MG63 (cell line): ENCODE measurements around the gene SIT1. TPM values are rescaled to one million over a fixed set of nuclear protein-coding genes. Genes with fewer than 3 reads are reported as not detected.

Experiments
- DNase-seq: peaks from one replicate; pipeline ENCODE4 v3.0.0-alpha.2; 2020
- H3K27me3 ChIP-seq: fragments of 250-450 bp; sonication (Bioruptor Pico); 2 replicates; pipeline ENCODE4 v1.5.1; 2020; ENCODE audit warnings: mild to moderate bottlenecking, moderate library complexity
- H3K36me3 ChIP-seq: fragments of 250-450 bp; sonication (Bioruptor Pico); 2 replicates; pipeline ENCODE4 v1.5.1; 2020; ENCODE audit warnings: mild to moderate bottlenecking, moderate library complexity
- H3K4me3 ChIP-seq: fragments of 250-450 bp; sonication (Bioruptor Pico); 2 replicates; pipeline ENCODE4 v1.5.1; 2020; ENCODE audit warnings: mild to moderate bottlenecking, moderate library complexity
- H3K9me3 ChIP-seq: fragments of 250-450 bp; sonication (Bioruptor Pico); 2 replicates; pipeline ENCODE4 v1.5.1; 2020; ENCODE audit warnings: mild to moderate bottlenecking, moderate library complexity
- total RNA-seq: library from RNA; depleted of rRNA; stranded (reverse); fragments of >200 nt; shearing (Covaris generic); gene quantifications from 2 replicates; pipeline ENCODE4 v1.2.3, GENCODE V29; 2014; ENCODE audit warnings: low replicate concordance; rRNA removed

Gene SIT1
- 1.4 and 4.0 TPM in 2 replicates for total RNA-seq

GRCh38 chr9:35650341-35651158, at the start of gene SIT1:
Gene SIT1, minus strand, starts transcription at chr9:35650931. Its CDS starts 78 bp downstream, at chr9:35650853.
- no peaks in the 10 kb centered on the region for H3K27me3 ChIP-seq

DNA sequence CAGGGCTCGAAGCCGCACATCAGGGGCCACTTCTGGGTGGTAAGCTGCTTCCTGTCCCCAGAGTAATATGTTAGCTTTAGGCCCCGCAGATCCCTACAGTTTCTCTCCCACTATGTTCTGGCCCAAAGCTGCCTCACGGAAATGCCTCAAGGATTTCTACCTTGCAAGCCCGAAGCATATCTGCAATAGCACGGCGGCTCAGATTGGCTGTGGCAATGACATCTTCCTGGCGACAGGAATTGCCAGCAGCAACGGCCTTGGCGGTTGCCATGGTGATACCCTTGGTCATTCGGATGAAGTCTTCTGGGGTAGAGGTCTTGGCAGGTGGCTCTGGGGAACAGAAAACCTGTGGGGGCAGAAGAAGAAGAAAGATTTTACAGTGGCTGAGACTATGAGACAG, 49.3 kb upstream of the SIT1 start:
- DNase-seq, result no peak
- no peak overlapping the region for H3K4me3 ChIP-seq
- H3K9me3 ChIP-seq, result no peaks in the 10 kb centered on the region
- peaks cover 98% of the 10 kb centered on the region for H3K36me3 ChIP-seq
- H3K27me3 ChIP-seq, result no peaks in the 10 kb centered on the region

More at GRCh38 chr9:35650341-35651158, at the start of gene SIT1:
- Histone ChIP-seq H3K4me3 (peak within 1 kb of the TSS; percentile 11), H3K9me3 (no peaks in the 10 kb centered on the region), H3K36me3 (no peaks in the 10 kb centered on the region)
- no peak for DNase-seq

GRCh38 chr9:35698231-35698630, 47.5 kb upstream of the SIT1 start:
- Histone ChIP-seq H3K9me3 (no peaks in the 10 kb centered on the region), H3K27me3 (no peaks in the 10 kb centered on the region), H3K4me3 (no peak overlapping the region), H3K36me3 (peaks cover 87% of the 10 kb centered on the region)
- DNase-seq, result no peak

DNA sequence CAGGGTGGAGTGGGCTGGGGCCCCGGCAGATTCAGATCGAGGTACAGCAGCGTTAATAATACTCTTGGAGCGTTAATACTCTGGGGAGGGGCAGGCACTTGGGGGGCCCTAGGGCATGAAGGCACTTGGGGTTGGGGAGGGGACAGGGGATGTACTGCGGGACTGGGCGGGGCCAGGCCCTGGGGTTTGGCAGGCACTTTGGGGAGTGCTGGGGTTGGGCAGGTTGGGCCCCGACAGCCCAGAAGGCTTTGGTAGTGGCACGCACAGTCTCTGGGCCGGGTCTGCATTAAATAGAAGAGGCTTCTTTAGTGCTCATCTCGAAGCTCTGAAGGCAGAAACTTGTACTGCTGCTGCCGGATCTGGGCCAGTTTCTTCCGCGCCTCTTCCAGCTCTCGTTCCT, 46.8 kb upstream of the SIT1 start:
- no peak overlapping the region for H3K4me3 ChIP-seq
- DNase-seq, result peak; percentile 2
- H3K36me3 ChIP-seq, result peaks cover 79% of the 10 kb centered on the region
- H3K27me3 ChIP-seq, result no peaks in the 10 kb centered on the region
- no peaks in the 10 kb centered on the region for H3K9me3 ChIP-seq

DNA sequence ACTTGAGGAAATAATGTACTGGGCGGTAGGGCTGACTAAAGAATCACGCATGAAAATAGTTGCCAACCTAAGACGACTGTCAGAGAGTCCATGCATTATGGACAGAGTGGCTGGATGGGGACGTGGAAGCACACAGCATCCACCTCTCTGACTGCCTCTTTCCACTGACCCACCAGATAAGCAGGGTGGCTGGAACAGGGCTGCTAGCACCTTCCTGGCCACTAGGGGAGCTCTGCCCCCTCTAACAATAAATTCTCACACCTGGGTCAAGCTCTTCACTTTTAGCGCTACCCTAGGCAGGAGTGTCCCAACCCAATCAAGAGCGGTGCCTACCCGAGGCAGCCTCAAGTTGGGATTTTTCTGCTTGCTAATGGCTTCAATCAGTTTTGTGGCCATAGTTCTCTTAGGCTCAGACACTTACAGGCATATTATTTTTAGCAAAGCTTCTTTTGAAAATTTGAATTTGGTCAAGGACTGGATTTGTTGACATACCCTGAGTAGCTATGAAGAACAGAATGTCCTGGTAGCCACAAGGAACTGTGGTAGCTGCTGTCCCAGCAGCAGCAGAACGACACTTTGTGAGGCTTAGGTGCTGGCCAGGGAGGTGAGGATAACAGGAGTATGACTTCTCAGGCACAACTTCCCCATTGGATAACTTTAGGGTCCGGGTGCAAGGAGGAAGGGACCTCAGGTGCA, 45.9 kb upstream of the SIT1 start:
- peaks cover 71% of the 10 kb centered on the region for H3K36me3 ChIP-seq
- H3K4me3 ChIP-seq, result no peak overlapping the region

GRCh38 chr9:35695943-35696401, 45.2 kb upstream of the SIT1 start:
- Histone ChIP-seq H3K9me3 (no peaks in the 10 kb centered on the region), H3K27me3 (no peaks in the 10 kb centered on the region), H3K4me3 (no peak overlapping the region), H3K36me3 (peaks cover 64% of the 10 kb centered on the region)
- no peak for DNase-seq

More for the DNA sequence above, 45.9 kb upstream of the SIT1 start:
- no peaks in the 10 kb centered on the region for H3K27me3 ChIP-seq
- no peaks in the 10 kb centered on the region for H3K9me3 ChIP-seq
- peak; percentile 67 for DNase-seq

DNA sequence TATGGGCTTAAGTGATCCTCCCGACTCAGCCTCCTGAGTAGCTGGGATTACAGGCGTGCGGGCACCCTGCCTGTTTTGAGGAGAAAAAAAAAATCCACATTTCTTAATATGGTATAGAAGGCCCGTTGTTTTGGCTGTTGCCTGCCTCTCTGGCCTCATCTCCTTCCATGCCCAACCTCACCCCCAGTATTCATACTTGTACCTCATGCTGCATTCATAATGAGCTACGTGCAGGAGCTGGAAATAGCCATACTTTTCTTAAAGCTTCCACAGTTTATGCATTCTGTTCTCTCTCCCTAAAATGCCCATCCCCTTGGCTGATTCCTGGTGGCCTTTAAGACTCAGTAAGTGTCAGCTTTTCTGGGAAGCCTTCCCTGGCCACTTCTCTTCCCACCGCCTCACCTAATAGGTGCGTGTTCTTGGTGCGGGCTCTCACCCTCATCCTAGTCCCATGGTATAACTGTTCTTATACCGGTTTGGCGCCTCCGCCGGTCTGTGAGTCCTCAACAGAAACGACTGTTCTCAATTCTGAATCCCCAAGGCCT, 41.1 kb upstream of the SIT1 start:
- H3K27me3 ChIP-seq, result no peaks in the 10 kb centered on the region
- no peak for DNase-seq
- no peak overlapping the region for H3K4me3 ChIP-seq
- peaks cover 51% of the 10 kb centered on the region for H3K36me3 ChIP-seq
- no peaks in the 10 kb centered on the region for H3K9me3 ChIP-seq

DNA sequence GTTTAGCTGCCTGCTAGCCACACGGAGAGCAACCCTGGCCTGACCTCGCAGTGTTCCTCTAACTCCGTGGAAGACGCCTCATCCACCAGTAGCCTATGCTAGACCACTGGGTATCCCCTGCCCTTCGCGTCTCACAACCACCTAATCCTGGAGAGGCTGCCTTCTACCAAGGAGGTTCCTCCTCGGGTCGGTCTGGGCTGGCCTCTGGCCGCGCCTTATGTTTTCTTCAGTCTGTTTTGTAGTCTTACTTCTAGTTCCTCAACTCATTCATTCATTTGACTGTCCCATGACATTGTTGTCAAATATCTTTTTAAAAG, 40.6 kb upstream of the SIT1 start:
- no peaks in the 10 kb centered on the region for H3K27me3 ChIP-seq
- no peak for DNase-seq
- H3K4me3 ChIP-seq, result peak overlapping the region; percentile 88
- H3K36me3 ChIP-seq, result peaks cover 51% of the 10 kb centered on the region
- H3K9me3 ChIP-seq, result no peaks in the 10 kb centered on the region

GRCh38 chr9:35690614-35691333, 40.0 kb upstream of the SIT1 start:
- Histone ChIP-seq H3K27me3 (no peaks in the 10 kb centered on the region), H3K36me3 (peaks cover 51% of the 10 kb centered on the region), H3K4me3 (peak overlapping the region; percentile 88), H3K9me3 (no peaks in the 10 kb centered on the region)
- peak; percentile 95 for DNase-seq

DNA sequence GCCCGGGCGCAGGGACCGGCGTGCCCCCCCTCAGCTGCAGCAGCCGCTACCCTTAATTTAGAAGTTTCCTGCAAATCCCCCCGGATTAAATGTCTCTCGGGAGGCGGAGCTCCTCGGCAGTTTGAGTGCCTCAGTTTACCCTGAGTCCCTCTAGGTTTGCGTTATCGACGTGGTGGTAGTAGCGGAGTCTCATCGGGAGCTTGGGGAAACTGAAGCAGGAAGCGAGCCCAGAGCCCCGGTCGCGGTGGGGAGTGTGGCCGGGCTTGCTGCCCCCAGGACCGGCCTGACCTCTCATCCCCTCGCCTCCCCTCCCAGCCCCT, 39.5 kb upstream of the SIT1 start:
- no peaks in the 10 kb centered on the region for H3K9me3 ChIP-seq
- no peak for DNase-seq
- H3K36me3 ChIP-seq, result peaks cover 53% of the 10 kb centered on the region
- H3K27me3 ChIP-seq, result no peaks in the 10 kb centered on the region
- H3K4me3 ChIP-seq, result peak overlapping the region; percentile 88

DNA sequence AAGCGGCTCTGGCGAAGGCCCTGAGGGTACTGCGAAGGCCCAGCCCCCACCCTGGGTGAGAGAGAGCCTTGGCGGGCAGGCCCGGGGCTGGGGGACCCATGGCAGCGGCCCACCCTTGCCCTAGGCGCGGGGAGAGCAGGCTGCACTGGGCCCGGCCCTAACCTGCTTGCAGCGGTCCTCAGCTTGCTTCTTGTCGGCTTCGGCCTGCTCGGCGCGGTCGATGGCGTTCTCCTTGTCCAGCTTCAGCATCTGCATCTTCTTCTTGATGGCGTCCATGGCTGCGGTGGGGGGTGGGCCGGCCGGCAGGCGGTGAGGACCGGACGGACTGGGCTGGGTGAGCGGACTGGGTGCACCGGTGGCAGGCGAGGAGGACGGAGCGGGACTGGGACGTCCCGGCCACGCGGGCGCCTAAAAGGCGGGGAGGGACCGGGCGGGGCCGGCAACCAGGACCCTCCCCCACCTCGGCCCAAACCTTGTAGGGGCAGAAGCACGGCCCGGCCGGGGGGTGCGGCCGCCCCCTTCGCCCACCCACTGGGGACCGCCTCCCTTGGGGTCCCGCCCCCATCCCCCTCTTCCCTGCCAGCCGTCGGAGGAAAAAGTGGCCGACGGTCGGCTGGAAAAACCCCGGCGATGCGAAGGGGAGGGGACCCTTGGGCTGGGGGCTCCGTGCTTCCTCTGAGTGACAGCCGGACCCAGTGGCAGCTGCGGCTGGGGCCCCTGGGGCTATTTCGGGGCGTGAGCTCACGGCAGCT, 39.0 kb upstream of the SIT1 start, which contains the start of gene TPM2:
Gene TPM2, minus strand, starts transcription at position 384 of the 752 bp plus-strand sequence. Its CDS starts 108 bp downstream, at position 276.
- peaks cover 53% of the 10 kb centered on the region for H3K36me3 ChIP-seq
- H3K9me3 ChIP-seq, result no peaks in the 10 kb centered on the region
- H3K27me3 ChIP-seq, result no peaks in the 10 kb centered on the region
- peak within 1 kb of the TSS; percentile 88 for H3K4me3 ChIP-seq
- DNase-seq, result peak; percentile 99

GRCh38 chr9:35688558-35689541, 38.1 kb upstream of the SIT1 start:
- Histone ChIP-seq H3K4me3 (peak overlapping the region; percentile 88), H3K27me3 (no peaks in the 10 kb centered on the region), H3K9me3 (no peaks in the 10 kb centered on the region), H3K36me3 (peaks cover 58% of the 10 kb centered on the region)
- peak; percentile 51 for DNase-seq

DNA sequence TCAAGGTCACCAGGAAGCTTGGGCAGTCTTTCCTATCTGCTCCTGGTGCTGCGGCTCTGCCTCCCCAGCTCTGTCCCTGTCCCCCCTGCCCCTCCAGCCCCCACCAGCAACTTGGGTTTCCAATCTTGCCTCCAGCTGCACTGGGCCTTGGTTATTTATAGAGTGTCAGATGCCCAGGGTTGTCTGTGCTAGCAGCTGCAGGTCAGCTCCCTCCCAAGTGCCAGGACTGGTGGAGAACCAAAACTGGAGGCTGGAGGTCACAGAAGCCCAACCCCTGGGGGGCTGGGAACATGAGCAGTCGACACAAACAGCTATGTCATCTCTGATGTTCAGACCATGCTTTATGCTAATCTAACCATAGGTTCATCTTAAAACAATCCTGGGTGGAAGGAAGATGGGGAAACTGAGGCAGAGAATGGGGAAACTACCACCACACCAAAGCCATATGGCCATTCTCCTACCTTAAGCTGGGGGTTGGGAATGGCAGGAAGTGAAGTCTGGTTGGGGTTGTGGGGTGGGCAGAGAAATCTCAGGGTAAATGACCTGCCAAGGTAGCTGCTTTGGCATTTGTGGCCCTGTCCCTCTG, 37.3 kb upstream of the SIT1 start:
- H3K4me3 ChIP-seq, result peak overlapping the region; percentile 88
- DNase-seq, result no peak
- no peaks in the 10 kb centered on the region for H3K27me3 ChIP-seq
- H3K9me3 ChIP-seq, result no peaks in the 10 kb centered on the region
- peaks cover 66% of the 10 kb centered on the region for H3K36me3 ChIP-seq

- H3K9me3 ChIP-seq, result no peaks in the 10 kb centered on the region
- H3K27me3 ChIP-seq, result no peaks in the 10 kb centered on the region
- peaks cover 73% of the 10 kb centered on the region for H3K36me3 ChIP-seq
- peak overlapping the region; percentile 88 for H3K4me3 ChIP-seq
- DNase-seq, result no peak
These were observed 36.6 kb upstream of the SIT1 start for GRCh38 chr9:35687306-35687705.
